WI38 (cell line): ENCODE data around the gene MYOM1.

Source experiments
- H3K4me3 ChIP-seq: 2 replicates; pipeline ENCODE4 v1.5.1; 2011; ENCODE audit warnings: low read depth, mild to moderate bottlenecking, control low read depth, low read length
- TF ChIP-seq, protein P1 (sequence below): IDR thresholded peaks from 2 replicates; pipeline ENCODE4 v1.5.1; 2012; ENCODE audit warnings: low read depth, mild to moderate bottlenecking, control low read depth, low read length

Gene MYOM1

DNA sequence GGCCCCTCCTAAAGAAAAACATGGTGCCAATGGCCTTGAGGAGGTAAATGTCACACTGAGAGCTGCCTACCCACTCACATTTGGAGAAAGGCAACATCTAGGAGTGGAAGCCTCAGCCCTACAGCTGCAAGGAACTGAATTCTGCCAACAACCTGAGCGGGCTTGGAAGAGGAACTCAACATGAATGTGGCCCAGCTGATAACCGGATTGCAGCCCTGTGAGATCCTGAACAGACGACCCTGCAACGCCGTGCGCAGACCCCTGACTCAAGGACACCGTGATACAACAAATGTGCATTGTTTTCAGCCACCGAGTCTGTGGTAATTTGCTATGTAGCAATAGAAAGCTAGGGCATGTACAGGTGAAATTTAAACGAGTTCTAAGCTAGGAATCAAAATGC lies 99.4 kb downstream of the MYOM1 start:
- H3K4me3 ChIP-seq: no peak overlapping the region
- TF ChIP-seq, protein P1, sequence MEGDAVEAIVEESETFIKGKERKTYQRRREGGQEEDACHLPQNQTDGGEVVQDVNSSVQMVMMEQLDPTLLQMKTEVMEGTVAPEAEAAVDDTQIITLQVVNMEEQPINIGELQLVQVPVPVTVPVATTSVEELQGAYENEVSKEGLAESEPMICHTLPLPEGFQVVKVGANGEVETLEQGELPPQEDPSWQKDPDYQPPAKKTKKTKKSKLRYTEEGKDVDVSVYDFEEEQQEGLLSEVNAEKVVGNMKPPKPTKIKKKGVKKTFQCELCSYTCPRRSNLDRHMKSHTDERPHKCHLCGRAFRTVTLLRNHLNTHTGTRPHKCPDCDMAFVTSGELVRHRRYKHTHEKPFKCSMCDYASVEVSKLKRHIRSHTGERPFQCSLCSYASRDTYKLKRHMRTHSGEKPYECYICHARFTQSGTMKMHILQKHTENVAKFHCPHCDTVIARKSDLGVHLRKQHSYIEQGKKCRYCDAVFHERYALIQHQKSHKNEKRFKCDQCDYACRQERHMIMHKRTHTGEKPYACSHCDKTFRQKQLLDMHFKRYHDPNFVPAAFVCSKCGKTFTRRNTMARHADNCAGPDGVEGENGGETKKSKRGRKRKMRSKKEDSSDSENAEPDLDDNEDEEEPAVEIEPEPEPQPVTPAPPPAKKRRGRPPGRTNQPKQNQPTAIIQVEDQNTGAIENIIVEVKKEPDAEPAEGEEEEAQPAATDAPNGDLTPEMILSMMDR: no peak

DNA sequence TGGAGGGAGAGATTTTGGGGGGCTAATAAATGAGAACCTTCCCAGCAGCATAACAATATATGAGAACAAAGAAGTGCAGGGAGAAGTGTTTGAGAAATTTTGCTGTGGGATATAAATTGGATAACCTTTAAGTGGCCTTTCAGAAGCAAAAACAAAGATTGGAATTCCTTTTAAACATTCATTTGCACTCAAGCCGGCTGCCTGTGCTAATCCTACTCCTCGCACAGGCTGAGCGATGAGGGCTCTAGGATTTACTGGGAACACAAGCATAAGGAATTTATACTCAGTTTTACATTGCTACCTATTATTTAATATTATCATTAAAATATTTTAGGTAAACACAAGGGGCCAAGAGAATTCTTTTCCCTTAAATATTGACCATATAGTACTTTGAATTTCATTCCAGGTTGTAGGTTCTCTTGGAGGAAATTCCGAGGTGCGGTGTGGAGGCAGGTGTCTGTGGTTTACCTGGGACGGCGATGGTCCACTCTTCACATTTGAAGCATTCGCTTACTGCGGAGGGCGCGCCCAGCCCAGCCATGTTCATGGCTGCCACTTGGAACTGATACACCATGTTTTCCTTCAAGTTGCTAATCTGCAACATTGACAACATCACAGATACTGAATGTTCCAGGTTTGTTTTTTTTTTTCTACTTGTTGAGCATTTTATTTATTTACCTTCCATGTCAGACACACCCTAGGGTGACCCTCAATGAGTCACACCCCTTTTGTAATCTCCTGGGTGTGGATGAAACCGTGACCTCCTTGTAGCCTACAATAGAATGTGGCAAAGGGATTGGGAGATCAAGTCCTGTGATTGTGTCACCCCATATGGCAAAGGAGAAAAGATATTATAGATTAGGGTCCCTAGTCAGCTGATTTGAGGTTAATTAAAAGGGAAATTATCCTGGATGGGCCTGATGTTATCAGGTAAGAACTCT lies 100.1 kb downstream of the MYOM1 start:
- no peak overlapping the region for H3K4me3 ChIP-seq
- TF ChIP-seq, protein P1: no peak

DNA sequence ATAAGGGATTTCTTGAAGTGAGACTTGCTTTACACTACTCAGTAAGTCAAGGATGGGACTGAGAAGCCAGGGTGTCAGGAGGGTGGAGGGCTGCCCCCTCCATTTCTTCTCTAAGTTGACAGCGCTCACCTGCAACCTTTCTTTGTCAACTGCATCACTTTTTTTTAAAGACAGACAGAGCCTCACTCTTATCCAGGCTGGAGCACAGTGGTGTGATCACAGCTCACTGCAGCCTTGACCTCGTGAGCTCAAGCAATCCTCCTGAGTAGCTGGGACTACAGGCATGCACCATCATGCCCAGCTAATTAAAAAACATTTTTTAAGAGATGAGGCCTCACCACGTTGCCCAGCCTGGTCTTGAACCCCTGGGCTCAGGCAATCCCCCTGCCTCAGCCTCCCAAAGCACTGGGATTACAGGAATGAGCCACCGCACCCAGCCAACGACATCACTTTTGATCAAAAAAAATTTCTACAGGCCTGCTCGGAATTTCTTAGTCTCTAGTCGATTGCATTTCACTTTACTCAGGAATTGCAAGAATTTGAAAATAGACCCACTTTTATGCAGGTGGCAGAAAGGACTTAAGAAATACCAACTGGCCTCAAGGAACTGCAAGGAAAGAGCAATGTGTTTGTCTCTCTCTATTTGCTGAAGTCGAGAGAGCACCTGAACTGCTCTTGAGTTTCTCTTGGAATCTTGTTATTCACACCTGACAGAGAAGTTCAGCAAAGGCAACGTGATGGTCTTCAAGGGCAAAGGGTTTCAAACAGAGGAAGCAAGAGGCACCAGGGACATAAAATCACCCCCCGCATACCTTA lies 101.4 kb downstream of the MYOM1 start:
- no peak overlapping the region for H3K4me3 ChIP-seq
- TF ChIP-seq, protein P1: no peak

DNA sequence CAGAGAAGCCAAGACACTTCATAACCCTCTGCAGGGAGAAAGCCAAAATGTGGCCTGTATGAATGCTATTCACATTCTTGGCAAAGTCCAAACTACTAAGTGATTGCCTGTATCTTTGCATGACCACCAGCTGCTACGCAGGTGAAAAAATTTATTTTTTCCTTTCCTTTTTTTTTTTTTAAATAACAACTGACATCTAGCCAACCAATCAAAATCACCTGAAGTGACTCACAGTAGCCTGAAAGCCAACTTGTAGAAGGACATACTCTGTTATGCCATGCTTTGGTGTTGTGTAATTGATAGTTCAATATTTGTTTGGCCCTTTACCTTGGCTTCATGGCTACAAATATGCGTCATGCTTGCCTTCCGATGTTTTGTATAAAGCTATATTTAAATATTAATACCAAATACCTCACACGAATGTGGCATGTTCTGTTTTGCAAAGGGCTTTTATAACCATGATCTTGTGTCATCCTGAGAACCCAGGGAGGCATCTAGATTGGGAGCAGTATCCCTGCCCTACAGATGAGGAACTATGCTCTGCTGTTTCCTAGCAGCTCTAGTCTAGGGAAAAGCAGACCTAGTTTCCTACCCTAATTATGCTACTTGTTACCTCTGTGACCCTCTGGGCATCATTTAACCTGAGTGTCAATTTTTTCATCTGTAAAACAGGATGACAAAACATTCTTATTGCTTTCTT lies 102.1 kb downstream of the MYOM1 start:
- TF ChIP-seq, protein P1: no peak

DNA sequence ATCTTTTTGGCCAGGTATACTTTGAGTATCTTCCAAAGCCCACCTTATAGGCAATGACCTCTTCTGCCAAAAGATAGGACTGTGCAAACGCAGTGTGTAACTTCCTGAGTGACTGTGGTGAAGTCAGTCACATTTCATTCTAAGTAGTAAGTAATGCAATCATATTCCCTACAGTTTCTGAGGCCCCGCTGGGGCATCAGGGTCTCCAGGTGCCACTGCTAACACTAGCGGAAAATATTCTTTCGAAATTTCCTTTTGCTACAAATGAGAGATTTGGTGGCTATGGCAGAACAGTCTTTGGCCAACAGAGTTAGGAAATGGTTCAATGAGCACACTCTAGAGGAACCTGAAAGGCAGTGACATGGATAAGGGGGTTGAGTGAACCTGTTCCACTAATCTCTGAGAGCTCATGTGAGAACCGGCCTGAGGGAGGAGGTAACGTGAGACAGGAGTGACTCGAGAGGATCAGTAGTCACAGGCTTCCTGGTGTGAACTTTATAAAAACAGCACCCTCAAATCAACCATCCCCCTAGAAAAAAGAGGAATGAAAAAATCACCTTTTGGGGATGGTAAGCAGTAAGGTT lies 104.2 kb downstream of the MYOM1 start:
- TF ChIP-seq, protein P1: no peak
- no peak overlapping the region for H3K4me3 ChIP-seq

More for the DNA sequence above, 102.1 kb downstream of the MYOM1 start:
- no peak overlapping the region for H3K4me3 ChIP-seq

DNA sequence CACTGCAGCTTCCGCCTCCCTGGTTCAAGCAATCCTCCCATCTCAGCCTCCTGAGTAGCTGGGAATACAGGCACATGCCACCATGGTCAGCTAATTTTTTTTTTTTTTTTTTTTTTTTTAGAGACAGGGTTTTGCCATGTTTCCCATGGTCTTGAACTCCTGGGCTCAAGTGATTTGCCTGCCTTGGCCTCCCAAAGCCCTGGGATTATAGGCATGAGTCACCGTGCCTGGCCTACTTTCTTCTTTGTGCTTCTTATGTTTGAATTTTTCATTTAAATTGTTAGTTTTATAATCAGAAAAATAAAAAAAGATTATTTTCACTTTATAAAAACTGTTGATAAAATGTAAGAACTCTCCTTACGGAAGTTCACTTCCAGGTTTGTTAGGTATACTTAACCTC lies 105.3 kb downstream of the MYOM1 start:
- no peak overlapping the region for H3K4me3 ChIP-seq
- TF ChIP-seq, protein P1: no peak
